Activated CD8-positive, alpha-beta T cell treated with anti-CD3 and anti-CD28 coated beads, Interleukin-2, amount 10 ng/mL, durations not matched to agents 7 days and 5 days (primary cell): Measurements from ENCODE around the gene EIF4G1. TPM values are rescaled to one million over a fixed set of nuclear protein-coding genes. Genes with fewer than 3 reads are reported as not detected.

Source experiments
- ATAC-seq: fragments of 150-1000 bp; cut with Tn5 transposase; one replicate; pipeline ENCODE4 v1.10.0; 2021; ENCODE audit warnings: moderate library complexity
- CTCF ChIA-PET: fragments of 350-600 bp; sonication (Branson Sonifier 250); formaldehyde crosslinking; loops from one replicate; lab custom pipeline; 2021; ENCODE audit warnings: antibody characterized with exemption; lab: Charles Lee
- POLR2A ChIA-PET: fragments of 350-600 bp; sonication (Branson Sonifier 250); formaldehyde crosslinking; loops from one replicate; lab custom pipeline; 2021; ENCODE audit warnings: antibody characterized with exemption; lab: Charles Lee
- DNase-seq: peaks from one replicate; pipeline ENCODE4 v3.0.0-alpha.2; 2020
- H3K27ac Mint-ChIP-seq: one replicate; pipeline ENCODE4 v1.8.0; 2021; ENCODE audit warnings: mild to moderate bottlenecking, mixed read lengths
- H3K27me3 Mint-ChIP-seq: one replicate; pipeline ENCODE4 v1.8.0; 2021; ENCODE audit warnings: low read depth, mixed read lengths
- H3K36me3 Mint-ChIP-seq: one replicate; pipeline ENCODE4 v1.8.0; 2021; ENCODE audit warnings: low read depth, mixed read lengths
- H3K4me1 Mint-ChIP-seq: one replicate; pipeline ENCODE4 v1.8.0; 2021; ENCODE audit warnings: low read depth, mixed read lengths
- H3K4me3 Mint-ChIP-seq: one replicate; pipeline ENCODE4 v1.8.0; 2021; ENCODE audit warnings: mild to moderate bottlenecking, mixed read lengths
- H3K9me3 Mint-ChIP-seq: one replicate; pipeline ENCODE4 v1.8.0; 2022; ENCODE audit warnings: mixed read lengths; ENCODE audit not compliant: insufficient read depth
- total RNA-seq, 2 experiments: library from RNA; stranded (reverse); gene quantifications; one replicate each; pipeline ENCODE4 v1.2.3, GENCODE V29; 2021

EIF4G1 gene
- total RNA-seq, 2 experiments from 2014 or later = 339 to 348 TPM

GRCh38 chr3:184361932-184362667, 47.7 kb downstream of the EIF4G1 start:
- Mint-ChIP-seq H3K4me1 (peaks cover 30% of the 10 kb centered on the region), H3K36me3 (peaks cover 25% of the 10 kb centered on the region), H3K27me3 (no peaks in the 10 kb centered on the region), H3K4me3 (peak overlapping the region; percentile 93), H3K9me3 (no peaks in the 10 kb centered on the region), H3K27ac (peak overlapping the region; percentile 97)
- CTCF ChIA-PET = interaction anchor here (0.6 to 1.7 kb wide), 5 partner anchors 8 to 344 kb away, joined by 3 to 6 read pairs (median 3); partner anchors contain the start of gene ABCC5
- POLR2A ChIA-PET = interaction anchor here (0.7 to 1.5 kb wide), 5 partner anchors 9 to 415 kb away, joined by 3 to 5 read pairs (median 3); no protein-coding TSS in a partner anchor
- DNase-seq (peak; percentile 60), ATAC-seq (peak; percentile 24)

- DNase-seq (peak; percentile 98), ATAC-seq (peak; percentile 86)
- Mint-ChIP-seq H3K9me3 (no peaks in the 10 kb centered on the region), H3K36me3 (peaks cover 29% of the 10 kb centered on the region), H3K4me3 (peak overlapping the region; percentile 94), H3K27ac (peak overlapping the region; percentile 97), H3K4me1 (peaks cover 30% of the 10 kb centered on the region), H3K27me3 (no peaks in the 10 kb centered on the region)
- POLR2A ChIA-PET = interaction anchor here (0.7 to 1.5 kb wide), 4 partner anchors 9 to 167 kb away, joined by 3 to 5 read pairs (median 4); no protein-coding TSS in a partner anchor
- CTCF ChIA-PET = interaction anchor here (0.6 to 2.3 kb wide), 8 partner anchors 9 to 345 kb away, joined by 3 to 6 read pairs (median 3); partner anchors contain the start of gene ABCC5
These were observed 48.5 kb downstream of the EIF4G1 start for GRCh38 chr3:184362668-184363546.

GRCh38 chr3:184366619-184367289, 52.3 kb downstream of the EIF4G1 start:
- Mint-ChIP-seq H3K27ac (peak overlapping the region; percentile 58), H3K36me3 (peaks cover 49% of the 10 kb centered on the region), H3K9me3 (no peaks in the 10 kb centered on the region), H3K27me3 (no peaks in the 10 kb centered on the region), H3K4me1 (peaks cover 23% of the 10 kb centered on the region), H3K4me3 (no peak overlapping the region)
- ChIA-PET CTCF (interaction anchor here (0.9 to 1.6 kb wide), 3 partner anchors 13 to 147 kb away, joined by 3 to 4 read pairs (median 4); no protein-coding TSS in a partner anchor), POLR2A (no interaction called here)
- DNase-seq = no peak
- no peak for ATAC-seq

GRCh38 chr3:184368116-184368515, 53.7 kb downstream of the EIF4G1 start:
- CTCF ChIA-PET = interaction anchor here (1.6 kb wide), 1 partner anchor 14 kb away, joined by 4 read pairs; no protein-coding TSS in a partner anchor
- H3K27me3 Mint-ChIP-seq = no peaks in the 10 kb centered on the region
- ATAC-seq (no peak), DNase-seq (no peak)
- H3K4me1 Mint-ChIP-seq = peaks cover 24% of the 10 kb centered on the region
- no peaks in the 10 kb centered on the region for H3K9me3 Mint-ChIP-seq
- peaks cover 49% of the 10 kb centered on the region for H3K36me3 Mint-ChIP-seq
- no peak overlapping the region for H3K4me3 Mint-ChIP-seq
- no peak overlapping the region for H3K27ac Mint-ChIP-seq
- POLR2A ChIA-PET = no interaction called here

GRCh38 chr3:184368586-184369183, 54.3 kb downstream of the EIF4G1 start:
- Mint-ChIP-seq H3K27me3 (no peaks in the 10 kb centered on the region), H3K36me3 (peaks cover 47% of the 10 kb centered on the region), H3K9me3 (no peaks in the 10 kb centered on the region), H3K4me3 (no peak overlapping the region), H3K27ac (no peak overlapping the region), H3K4me1 (peaks cover 24% of the 10 kb centered on the region)
- POLR2A ChIA-PET = interaction anchor here (0.8 kb wide), 1 partner anchor 190 kb away, joined by 3 read pairs; no protein-coding TSS in a partner anchor
- CTCF ChIA-PET = interaction anchor here (0.9 kb wide), 1 partner anchor 14 kb away, joined by 3 read pairs; no protein-coding TSS in a partner anchor
- ATAC-seq (no peak), DNase-seq (no peak)

GRCh38 chr3:184371570-184372018, 57.2 kb downstream of the EIF4G1 start:
- H3K4me3 Mint-ChIP-seq = no peak overlapping the region
- ChIA-PET POLR2A (interaction anchor here (0.7 to 1.3 kb wide), 3 partner anchors 9 to 13 kb away, joined by 3 to 5 read pairs (median 3); no protein-coding TSS in a partner anchor), CTCF (interaction anchor here (0.5 to 4.2 kb wide), 42 partner anchors 8 to 476 kb away, joined by 3 to 97 read pairs (median 6); partner anchors contain the start of genes CLCN2, EPHB3, FAM131A and POLR2H)
- ATAC-seq (peak; percentile 97), DNase-seq (peak; percentile 79)
- peaks cover 7% of the 10 kb centered on the region for H3K27me3 Mint-ChIP-seq
- peak overlapping the region; percentile 51 for H3K27ac Mint-ChIP-seq
- H3K9me3 Mint-ChIP-seq = no peaks in the 10 kb centered on the region
- peaks cover 29% of the 10 kb centered on the region for H3K36me3 Mint-ChIP-seq
- peaks cover 11% of the 10 kb centered on the region for H3K4me1 Mint-ChIP-seq

GRCh38 chr3:184372296-184372821, 58.0 kb downstream of the EIF4G1 start:
- CTCF ChIA-PET = interaction anchor here (0.6 to 4.2 kb wide), 27 partner anchors 9 to 477 kb away, joined by 3 to 97 read pairs (median 6); partner anchors contain the start of genes CLCN2, EPHB3 and POLR2H
- Mint-ChIP-seq H3K4me1 (peaks cover 6% of the 10 kb centered on the region), H3K27me3 (peaks cover 12% of the 10 kb centered on the region), H3K36me3 (peaks cover 23% of the 10 kb centered on the region), H3K9me3 (no peaks in the 10 kb centered on the region), H3K27ac (no peak overlapping the region), H3K4me3 (no peak overlapping the region)
- POLR2A ChIA-PET = interaction anchor here (1.2 to 1.3 kb wide), 2 partner anchors 10 to 12 kb away, joined by 3 to 5 read pairs; no protein-coding TSS in a partner anchor
- no peak for ATAC-seq
- no peak for DNase-seq

GRCh38 chr3:184372911-184373310, 58.5 kb downstream of the EIF4G1 start:
- ATAC-seq (no peak), DNase-seq (no peak)
- Mint-ChIP-seq H3K4me3 (no peak overlapping the region), H3K36me3 (peaks cover 20% of the 10 kb centered on the region), H3K27ac (no peak overlapping the region), H3K4me1 (peaks cover 6% of the 10 kb centered on the region), H3K27me3 (peaks cover 17% of the 10 kb centered on the region), H3K9me3 (no peaks in the 10 kb centered on the region)
- POLR2A ChIA-PET = no interaction called here
- CTCF ChIA-PET = interaction anchor here (1.1 to 4.2 kb wide), 8 partner anchors 9 to 172 kb away, joined by 3 to 97 read pairs (median 11); no protein-coding TSS in a partner anchor

- CTCF ChIA-PET = interaction anchor here (3.1 to 4.2 kb wide), 3 partner anchors 19 to 166 kb away, joined by 22 to 97 read pairs (median 69); no protein-coding TSS in a partner anchor
- no peaks in the 10 kb centered on the region for H3K9me3 Mint-ChIP-seq
- no peak overlapping the region for H3K4me3 Mint-ChIP-seq
- H3K27ac Mint-ChIP-seq = no peak overlapping the region
- peaks cover 23% of the 10 kb centered on the region for H3K27me3 Mint-ChIP-seq
- DNase-seq (no peak), ATAC-seq (no peak)
- peaks cover 6% of the 10 kb centered on the region for H3K4me1 Mint-ChIP-seq
- peaks cover 16% of the 10 kb centered on the region for H3K36me3 Mint-ChIP-seq
- POLR2A ChIA-PET = no interaction called here
These were observed 59.0 kb downstream of the EIF4G1 start for GRCh38 chr3:184373422-184373821.
